Left cardiac atrium (tissue), 4 donors: ENCODE results near the gene MORN5. TPM values are rescaled to one million over a fixed set of nuclear protein-coding genes. Genes with fewer than 3 reads are reported as not detected.

ENCODE experiments used
- ATAC-seq, 2 donors: fragments of 200-7000 bp; cut with Tn5 transposase; one replicate each; pipeline ENCODE4 v1.9.1; 2020; ENCODE audit warnings: mild to moderate bottlenecking in 2 of 2, moderate library complexity in 2 of 2
- DNase-seq: peaks from one replicate; pipeline ENCODE4 v3.0.0-alpha.2; 2020
- intact Hi-C, 2 donors: fragments of 100-400 bp; cut with DNase I; formaldehyde crosslinking; loops; one replicate each; pipeline versions ENCODE4 v1.14.1 to v1.15.1; 2022 to 2023
- total RNA-seq, 2 donors: library from RNA; stranded (reverse); fragmentation: NEBNext Ultra II Directional; extraction: Animal tissue kit (Norgen Biotek cat#: 25700); gene quantifications; one replicate each; pipeline ENCODE4 v1.2.1, GENCODE V29; 2021
- donor health status: DM: no; HTN: yes; CAD: no.
- donor health status: DM: no; HTN: yes; CAD: no; lungs with severe emphysema.
- donor health status: DM: yes; HTN: yes; CAD: no.
- donor health status: Dilated cardiomyopathy.

The MORN5 gene
- total RNA-seq, 2 donors from 2014 or later: not detected

DNA sequence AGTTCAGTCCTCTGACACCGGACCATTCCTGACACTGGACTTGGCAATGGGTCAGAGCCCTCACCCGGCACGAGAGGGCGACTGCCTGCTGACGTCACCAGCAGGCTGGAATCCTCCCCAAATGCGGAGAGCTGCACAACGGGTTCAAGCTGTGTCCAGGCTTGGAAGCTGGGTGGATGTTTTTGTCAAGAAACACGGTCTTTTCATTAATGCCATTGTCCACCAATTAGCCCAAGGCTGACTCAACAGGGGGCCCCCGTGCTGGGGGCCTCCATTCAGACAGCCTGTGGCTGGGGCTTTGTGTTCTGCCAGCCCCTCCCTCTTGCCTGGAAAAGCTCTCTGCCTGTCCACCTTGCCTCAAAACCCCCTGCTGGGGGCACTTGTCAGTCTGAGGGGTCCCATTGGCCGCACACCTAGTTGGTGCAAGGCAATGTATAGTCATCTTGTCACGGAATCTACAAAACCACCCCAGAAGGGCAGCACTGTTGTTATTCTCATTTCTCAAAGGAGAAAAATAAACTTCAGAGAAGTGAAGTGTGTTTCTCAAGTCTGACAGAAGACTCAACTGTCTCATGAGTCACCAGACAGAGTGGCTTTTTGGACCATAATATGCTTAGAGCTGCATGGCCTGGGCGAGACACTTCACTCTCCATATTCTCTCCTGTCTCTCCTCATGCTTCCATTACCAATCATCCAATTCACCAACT lies 24.7 kb upstream of the MORN5 start:
- intact Hi-C loops: no loop called here
- DNase-seq: peak; percentile 44

DNA sequence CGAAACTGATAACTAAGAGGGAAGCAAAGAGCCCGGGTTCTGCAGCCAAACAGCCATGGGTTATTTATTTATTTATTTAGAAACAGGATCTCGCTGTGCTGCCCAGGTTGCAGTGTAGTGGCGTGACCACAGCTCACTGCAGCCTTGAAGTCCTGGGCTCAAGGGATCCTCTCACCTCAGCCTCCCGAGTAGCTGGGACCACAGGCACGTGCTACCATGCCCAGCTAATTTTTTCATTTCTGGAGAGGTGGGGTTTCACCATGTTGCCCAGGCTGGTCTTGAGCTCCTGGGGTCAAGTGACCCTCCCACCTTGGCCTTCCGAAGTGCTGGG lies 24.2 kb upstream of the MORN5 start:
- DNase-seq (no peak), ATAC-seq (no peak)
- intact Hi-C loops: no loop called here

More for the DNA sequence above, 24.7 kb upstream of the MORN5 start:
- no peak for ATAC-seq

DNA sequence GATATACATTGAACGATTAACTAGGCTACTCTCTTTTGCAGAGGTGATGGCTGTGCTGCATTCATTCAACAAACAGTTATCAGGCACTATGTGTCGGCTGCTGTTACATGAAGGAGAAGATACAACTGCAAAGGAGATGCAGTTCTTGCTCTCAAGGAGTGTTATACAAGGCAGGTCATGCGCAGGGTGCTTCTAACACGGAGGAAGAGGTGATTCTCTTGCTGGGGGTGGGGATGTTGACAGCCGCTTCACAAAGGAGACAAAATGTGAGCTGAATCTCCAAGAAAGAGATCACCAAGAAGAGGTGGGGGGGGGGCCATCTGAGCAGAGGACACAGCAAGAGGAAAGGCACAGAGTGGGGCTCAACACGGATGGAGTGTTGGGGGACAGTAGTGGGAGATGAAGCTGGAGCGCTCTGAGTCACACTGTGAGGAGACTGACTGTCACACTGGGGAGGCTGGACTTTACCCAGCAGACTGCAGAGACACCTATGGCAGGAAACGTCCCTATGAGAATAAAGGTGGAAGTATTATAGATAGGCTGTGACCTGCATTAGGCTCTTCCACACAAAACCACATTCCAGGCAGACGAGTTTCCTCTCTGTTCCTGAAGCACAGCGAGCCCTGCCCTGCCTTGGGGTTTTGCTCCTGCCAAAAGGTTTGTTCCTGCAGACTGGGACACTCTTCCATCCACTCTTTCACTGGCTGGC lies 21.0 kb upstream of the MORN5 start:
- ATAC-seq: no peak
- DNase-seq: no peak
- intact Hi-C loops: no loop called here

DNA sequence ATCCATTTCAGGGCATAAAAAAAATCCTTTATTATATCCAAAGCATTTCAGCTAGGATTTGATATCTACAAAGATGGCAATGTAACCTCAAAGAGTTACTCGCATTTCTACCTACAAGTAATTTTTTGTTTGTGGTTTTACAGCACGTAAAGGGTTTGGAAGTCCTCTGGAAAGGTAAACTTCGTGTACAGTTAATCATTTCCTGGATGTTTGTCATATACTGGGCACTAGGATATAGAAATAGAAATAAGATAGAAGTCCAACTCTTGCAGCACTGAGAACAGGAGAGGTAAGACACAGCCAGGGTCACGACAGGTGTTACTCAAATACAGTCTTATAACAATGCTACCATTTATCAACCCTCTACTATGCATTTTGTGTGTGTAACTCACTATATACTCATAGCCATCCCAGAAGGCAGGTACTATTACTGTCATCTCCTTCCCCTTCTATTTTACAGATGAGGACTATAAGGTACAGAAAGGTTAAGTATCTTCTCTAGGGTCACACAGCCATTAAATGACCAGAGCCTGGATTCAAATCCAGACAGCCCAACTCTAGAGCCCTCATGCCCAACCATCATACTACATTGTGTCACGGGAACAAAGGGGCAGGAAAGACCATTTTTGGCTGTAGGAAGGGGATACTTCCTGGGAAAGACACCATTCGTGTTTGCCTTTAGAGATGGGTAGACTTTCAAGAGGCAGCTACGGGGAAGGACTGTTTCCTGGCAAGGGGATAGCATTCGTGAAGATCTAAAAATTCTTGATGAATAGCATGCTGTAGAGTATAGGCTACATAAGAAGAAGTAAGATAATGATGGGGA lies 19.1 kb upstream of the MORN5 start:
- intact Hi-C loops: no loop called here

GRCh38 chr9:122141671-122142070 lies 18.0 kb upstream of the MORN5 start:
- intact Hi-C loops: no loop called here

More for the DNA sequence above, 19.1 kb upstream of the MORN5 start:
- DNase-seq (no peak), ATAC-seq (no peak)

GRCh38 chr9:122143296-122143695 lies 16.4 kb upstream of the MORN5 start:
- ATAC-seq (no peak), DNase-seq (no peak)
- intact Hi-C loops: no loop called here

More at GRCh38 chr9:122141671-122142070, 18.0 kb upstream of the MORN5 start:
- no peak for DNase-seq
- ATAC-seq: peak; percentile 30

- ATAC-seq: no peak
- DNase-seq: no peak
- intact Hi-C loops: no loop called here
Observed at GRCh38 chr9:122143876-122144405, 15.8 kb upstream of the MORN5 start.

GRCh38 chr9:122144836-122145591 lies 14.7 kb upstream of the MORN5 start:
- intact Hi-C loops: no loop called here
- DNase-seq (no peak), ATAC-seq (peak in 1 of 2 donors; percentile 50)

- no peak for ATAC-seq
- intact Hi-C loops: no loop called here
- no peak for DNase-seq
Observed at GRCh38 chr9:122145592-122145863, 14.2 kb upstream of the MORN5 start.

- peak in 1 of 2 donors; percentile 70 for ATAC-seq
- DNase-seq: no peak
- intact Hi-C loops: loop anchor here in 1 of 2 donors (10.0 kb wide), 1 partner anchor 113 kb away; the partner anchor contains the start of genes MRRF and RBM18
Observed at GRCh38 chr9:122151267-122151828, 8.4 kb upstream of the MORN5 start.

- ATAC-seq: no peak
- intact Hi-C loops: loop anchor here in 1 of 2 donors (10.0 kb wide), 1 partner anchor 109 kb away; the partner anchor contains the start of genes MRRF and RBM18
- no peak for DNase-seq
Observed at GRCh38 chr9:122155796-122156195, 3.9 kb upstream of the MORN5 start.

DNA sequence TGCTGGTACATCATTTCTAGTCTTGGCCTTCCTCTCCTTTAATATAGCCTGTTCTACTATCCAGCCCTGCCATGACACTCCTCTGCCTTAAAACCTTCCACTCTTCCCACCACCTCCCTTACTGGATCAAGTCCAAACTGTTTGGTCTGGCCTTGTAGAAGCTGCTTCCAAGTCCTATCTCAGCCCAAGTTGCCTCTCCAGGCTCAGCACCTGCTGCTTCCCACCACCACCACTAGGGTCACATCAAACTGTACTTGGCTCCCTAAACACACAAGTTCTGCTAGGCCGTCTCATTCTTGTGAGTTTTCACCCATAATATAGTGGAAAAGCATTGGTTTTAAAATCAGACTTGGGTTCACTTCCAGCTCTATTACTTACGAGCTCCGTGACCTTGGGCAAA lies 1.5 kb upstream of the MORN5 start:
- ATAC-seq (peak in 1 of 2 donors; percentile 14), DNase-seq (no peak)
- intact Hi-C loops: loop anchor here in 1 of 2 donors (10.0 kb wide), 1 partner anchor 107 kb away; the partner anchor contains the start of genes MRRF and RBM18

DNA sequence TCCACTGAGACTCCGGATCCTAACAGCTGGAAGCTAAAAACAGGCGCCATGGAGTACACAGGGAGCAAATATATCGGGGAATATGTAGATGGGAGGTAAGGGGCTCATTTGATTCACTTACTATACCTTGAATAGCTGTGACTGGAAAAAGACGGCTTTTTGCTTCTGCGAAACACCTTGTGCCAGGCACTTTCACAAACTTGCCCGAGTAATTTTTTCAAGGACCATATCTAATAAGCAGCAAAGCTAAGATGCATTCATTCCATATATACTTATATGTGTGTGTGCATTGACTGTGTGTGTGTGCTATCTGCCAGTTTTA lies 178 bp downstream of the MORN5 start:
- intact Hi-C loops: loop anchor here in 1 of 2 donors (10.0 kb wide), 1 partner anchor 105 kb away; the partner anchor contains the start of genes MRRF and RBM18
- ATAC-seq (no peak), DNase-seq (no peak)

GRCh38 chr9:122162415-122162814 lies 2.7 kb downstream of the MORN5 start:
- no peak for ATAC-seq
- no peak for DNase-seq
- intact Hi-C loops: no loop called here

DNA sequence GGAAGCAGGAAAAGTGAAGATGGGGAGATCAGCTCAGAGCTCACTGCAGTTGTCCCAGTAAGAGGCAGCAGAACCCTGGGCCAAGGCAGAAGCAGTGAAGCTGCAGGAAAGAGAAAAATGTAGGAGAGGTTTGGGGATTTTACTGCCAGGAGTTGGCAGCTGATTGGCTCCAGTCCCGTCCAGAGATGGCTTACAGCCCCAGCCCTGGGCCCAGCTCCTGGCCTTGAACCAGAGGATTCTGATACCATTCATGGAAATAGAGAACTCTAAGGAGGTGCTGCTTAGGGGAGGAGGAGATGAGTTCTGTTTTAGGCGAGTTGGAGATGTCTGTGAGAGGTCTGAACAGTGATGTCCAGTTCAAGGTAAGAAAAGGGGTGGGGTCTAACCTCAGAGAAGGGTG lies 4.6 kb downstream of the MORN5 start:
- no peak for DNase-seq
- intact Hi-C loops: no loop called here
- ATAC-seq: no peak

DNA sequence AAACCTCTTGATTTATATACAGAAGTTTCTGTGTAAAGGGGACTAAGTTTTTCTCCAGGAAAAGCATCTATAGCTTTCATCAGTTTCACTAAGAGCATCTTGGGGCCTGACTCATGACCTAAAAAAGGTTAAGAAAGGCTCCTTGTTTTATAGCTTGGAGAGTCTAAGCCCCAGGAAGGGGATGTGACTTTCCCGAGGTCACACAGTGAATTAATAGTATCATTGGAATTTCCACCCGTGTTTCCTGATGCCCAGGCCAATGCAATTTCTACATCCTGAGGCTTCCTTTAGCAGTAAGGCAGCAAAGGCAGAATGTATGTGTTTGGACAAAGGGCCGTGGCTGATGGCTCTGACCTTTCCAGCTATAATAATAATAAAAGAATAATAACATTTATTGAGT lies 8.6 kb downstream of the MORN5 start:
- ATAC-seq: no peak
- no peak for DNase-seq
- intact Hi-C loops: no loop called here

DNA sequence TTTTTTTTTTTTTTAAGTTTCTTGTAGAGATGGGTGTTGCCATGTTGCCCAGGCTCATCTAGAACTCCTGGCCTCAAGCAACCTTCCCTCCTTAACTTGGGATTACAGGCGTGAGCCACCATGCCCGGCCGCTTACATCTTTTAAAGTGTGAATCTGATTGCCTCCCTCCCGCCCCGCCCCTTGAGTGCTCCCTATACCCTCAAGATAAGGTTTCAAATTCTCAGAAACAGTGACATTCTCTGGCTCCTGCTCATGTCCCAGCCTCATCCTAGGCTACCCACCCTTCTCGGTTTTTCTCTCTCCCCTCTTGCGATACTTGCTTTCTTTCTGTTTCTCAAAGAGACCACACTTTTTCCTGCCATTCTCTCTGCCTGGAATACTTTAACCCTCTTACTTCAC lies 12.4 kb downstream of the MORN5 start:
- no peak for ATAC-seq
- DNase-seq: no peak
- intact Hi-C loops: no loop called here

DNA sequence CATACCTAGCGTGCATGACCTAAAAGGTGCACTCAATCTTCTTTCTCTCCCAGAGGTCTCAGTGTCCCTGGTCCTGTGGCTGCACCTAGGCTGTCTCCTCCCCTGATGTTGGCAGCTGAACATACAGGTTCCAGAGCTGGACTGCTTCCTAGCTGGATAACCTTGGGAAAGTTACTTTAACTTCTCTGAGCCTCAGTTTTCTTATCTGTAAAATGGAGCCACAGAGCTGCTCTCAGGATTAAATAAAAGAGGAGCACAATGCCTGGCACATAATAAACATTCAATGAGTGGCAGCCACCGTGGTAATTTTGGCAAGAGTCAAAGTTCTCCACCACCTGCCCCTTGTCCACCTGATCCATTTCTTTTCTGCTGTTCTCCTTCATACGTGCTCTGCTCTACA lies 14.0 kb downstream of the MORN5 start:
- DNase-seq: no peak
- ATAC-seq: no peak
- intact Hi-C loops: no loop called here

- intact Hi-C loops: no loop called here
- ATAC-seq: no peak
- no peak for DNase-seq
Observed at GRCh38 chr9:122176916-122177315, 17.2 kb downstream of the MORN5 start.
